GM10248 (cell line): ENCODE measurements around the gene RET.

ENCODE experiments used
- CTCF ChIA-PET: fragments of 300-600 bp; sonication (Branson Sonifier 250); formaldehyde crosslinking; extraction: SDS; loops from one replicate; lab custom pipeline; 2021; ENCODE audit warnings: antibody characterized with exemption; lab: Yijun Ruan, JAX
- POLR2A ChIA-PET: fragments of 350-650 bp; sonication (Branson Sonifier 250); formaldehyde crosslinking; extraction: SDS; loops from one replicate; lab custom pipeline; 2020; ENCODE audit warnings: antibody characterized with exemption; lab: Yijun Ruan, JAX
- DNase-seq: peaks from one replicate; pipeline ENCODE4 v3.0.0; 2012; ENCODE audit errors: extremely low spot score
- CTCF ChIP-seq: IDR thresholded peaks from 2 replicates; pipeline ENCODE4 v1.5.1; 2012; ENCODE audit warnings: mild to moderate bottlenecking, low read depth; ENCODE audit errors: extremely low read depth, missing control alignments, control extremely low read depth

The RET gene

DNA sequence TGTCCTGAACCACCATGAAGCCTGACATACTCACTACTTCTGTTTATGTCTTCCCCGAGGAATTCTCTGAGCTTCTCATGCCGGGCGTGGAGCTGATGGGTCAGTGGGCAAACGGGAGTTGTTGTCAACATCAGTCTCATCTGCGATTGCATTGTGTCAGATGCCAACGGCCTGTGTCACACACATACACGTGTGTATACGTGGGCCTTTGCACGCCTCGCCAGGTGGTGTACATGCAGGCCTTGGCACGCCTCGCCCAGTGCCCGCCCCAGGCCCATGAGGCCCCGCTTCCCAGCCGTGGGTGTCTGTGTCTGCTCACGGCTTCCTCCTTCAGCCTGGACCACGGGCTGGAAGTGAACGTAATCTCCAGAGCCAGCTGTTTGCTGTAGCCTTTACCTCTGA, 53.9 kb downstream of the RET start:
- CTCF ChIA-PET = interaction anchor here (1.2 to 1.6 kb wide), 2 partner anchors 11 to 133 kb away, joined by 3 to 4 read pairs; no protein-coding TSS in a partner anchor
- no peak for TF ChIP-seq CTCF
- no peak for DNase-seq
- POLR2A ChIA-PET = no interaction called here

- ChIA-PET CTCF (interaction anchor here (1.2 kb wide), 1 partner anchor 134 kb away, joined by 3 read pairs; no protein-coding TSS in a partner anchor), POLR2A (no interaction called here)
- DNase-seq = no peak
- no peak for TF ChIP-seq CTCF
Observed at GRCh38 chr10:43131256-43131655, 54.4 kb downstream of the RET start.

GRCh38 chr10:43131906-43132305, 55.0 kb downstream of the RET start:
- ChIA-PET POLR2A (no interaction called here), CTCF (interaction anchor here (1.8 kb wide), 1 partner anchor 23 kb away, joined by 5 read pairs; no protein-coding TSS in a partner anchor)
- TF ChIP-seq CTCF = no peak
- DNase-seq = no peak

GRCh38 chr10:43132867-43133787, 56.3 kb downstream of the RET start:
- no peak for DNase-seq
- POLR2A ChIA-PET = no interaction called here
- CTCF ChIA-PET = interaction anchor here (0.8 to 1.8 kb wide), 2 partner anchors 22 to 69 kb away, joined by 4 to 5 read pairs; no protein-coding TSS in a partner anchor
- TF ChIP-seq CTCF = no peak

GRCh38 chr10:43134126-43134905, 57.4 kb downstream of the RET start:
- no peak for DNase-seq
- no peak for TF ChIP-seq CTCF
- CTCF ChIA-PET = interaction anchor here (1.2 kb wide), 1 partner anchor 20 kb away, joined by 5 read pairs; no protein-coding TSS in a partner anchor
- POLR2A ChIA-PET = no interaction called here

DNA sequence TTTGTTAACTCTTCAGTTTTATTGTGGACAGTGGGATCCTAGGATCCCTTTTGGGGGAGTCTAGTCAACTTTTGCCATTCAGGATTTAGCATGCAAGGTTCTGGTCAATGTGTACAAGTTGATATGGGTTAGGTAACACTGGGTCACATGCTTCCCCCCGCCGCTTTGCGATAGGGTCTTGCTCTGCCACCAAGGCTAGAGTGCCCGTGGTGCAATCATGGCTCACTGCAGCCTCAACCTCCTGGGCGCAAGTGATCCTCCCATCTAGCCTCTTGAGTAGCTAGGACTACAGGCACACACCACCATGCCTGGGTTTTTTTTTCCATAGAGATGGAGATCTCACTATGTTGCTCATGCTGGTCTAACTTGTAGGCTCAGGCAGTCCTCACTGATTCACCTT, 58.2 kb downstream of the RET start:
- no peak for DNase-seq
- POLR2A ChIA-PET = no interaction called here
- no peak for TF ChIP-seq CTCF
- CTCF ChIA-PET = interaction anchor here (1.1 to 1.2 kb wide), 2 partner anchors 20 to 25 kb away, joined by 3 to 5 read pairs; no protein-coding TSS in a partner anchor
